Measurements from ENCODE around the gene TXNDC11. TPM values are rescaled to one million over a fixed set of nuclear protein-coding genes. Genes with fewer than 3 reads are reported as not detected.

Gene TXNDC11
- total RNA-seq, 1 experiment from 2014 or later = 51.3 TPM

GRCh38 chr16:11687601-11688519 lies 54.8 kb downstream of the TXNDC11 start:
- BruUV-seq (replicated peaks) = no TSS peak

DNA sequence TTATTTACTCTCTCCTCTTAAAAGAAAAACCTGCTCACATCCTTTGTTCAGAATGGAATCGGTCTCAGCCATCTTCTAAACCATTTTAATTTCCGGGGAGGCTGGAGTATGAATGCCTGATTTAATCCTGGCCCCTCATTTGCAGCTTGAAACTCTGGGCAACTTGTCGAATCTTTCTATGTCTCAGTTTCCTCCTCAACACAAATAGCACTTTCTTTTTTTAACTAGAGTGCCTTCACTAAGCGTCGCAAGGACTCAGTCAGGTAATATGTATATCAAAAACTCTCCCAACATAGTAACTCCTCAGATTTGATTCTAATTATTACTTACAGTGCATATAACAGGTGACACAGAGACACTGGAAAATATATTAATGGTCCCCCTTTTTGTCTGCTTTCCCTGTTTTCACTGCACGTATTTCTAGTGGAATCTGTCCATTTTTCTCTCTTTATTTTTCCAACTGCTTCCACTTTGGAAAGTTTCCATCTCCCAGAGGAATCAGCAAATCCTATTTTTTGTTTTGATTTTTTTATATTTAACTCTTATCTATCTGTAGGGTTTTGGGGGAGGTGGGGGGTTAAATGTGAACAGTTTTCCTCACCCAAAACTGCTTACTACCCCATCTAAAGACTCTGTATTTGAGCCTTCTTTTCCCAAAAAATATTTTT lies 55.8 kb downstream of the TXNDC11 start:
- no peaks in the 10 kb centered on the region for H3K27me3 Mint-ChIP-seq (ENCODE audit: unreplicated experiment)
- DNase-seq = no peak
- intact Hi-C loops (cut with micrococcal nuclease; ENCODE audit: unreplicated experiment) = no loop called here
- H3K4me1 Mint-ChIP-seq (ENCODE audit: low read depth, unreplicated experiment) = peaks cover 18% of the 10 kb centered on the region
- CTCF ChIA-PET = no interaction called here
- no peaks in the 10 kb centered on the region for H3K9me3 Mint-ChIP-seq (ENCODE audit: low read depth, unreplicated experiment)
- no TSS peak for BruUV-seq (replicated peaks)
- H3K36me3 Mint-ChIP-seq (ENCODE audit: insufficient read depth, unreplicated experiment) = peaks cover 75% of the 10 kb centered on the region
- H3K27ac Mint-ChIP-seq (ENCODE audit: unreplicated experiment) = no peak overlapping the region
- no peak overlapping the region for H3K4me3 Mint-ChIP-seq (ENCODE audit: low read depth, unreplicated experiment)
- TF ChIP-seq, protein P1, sequence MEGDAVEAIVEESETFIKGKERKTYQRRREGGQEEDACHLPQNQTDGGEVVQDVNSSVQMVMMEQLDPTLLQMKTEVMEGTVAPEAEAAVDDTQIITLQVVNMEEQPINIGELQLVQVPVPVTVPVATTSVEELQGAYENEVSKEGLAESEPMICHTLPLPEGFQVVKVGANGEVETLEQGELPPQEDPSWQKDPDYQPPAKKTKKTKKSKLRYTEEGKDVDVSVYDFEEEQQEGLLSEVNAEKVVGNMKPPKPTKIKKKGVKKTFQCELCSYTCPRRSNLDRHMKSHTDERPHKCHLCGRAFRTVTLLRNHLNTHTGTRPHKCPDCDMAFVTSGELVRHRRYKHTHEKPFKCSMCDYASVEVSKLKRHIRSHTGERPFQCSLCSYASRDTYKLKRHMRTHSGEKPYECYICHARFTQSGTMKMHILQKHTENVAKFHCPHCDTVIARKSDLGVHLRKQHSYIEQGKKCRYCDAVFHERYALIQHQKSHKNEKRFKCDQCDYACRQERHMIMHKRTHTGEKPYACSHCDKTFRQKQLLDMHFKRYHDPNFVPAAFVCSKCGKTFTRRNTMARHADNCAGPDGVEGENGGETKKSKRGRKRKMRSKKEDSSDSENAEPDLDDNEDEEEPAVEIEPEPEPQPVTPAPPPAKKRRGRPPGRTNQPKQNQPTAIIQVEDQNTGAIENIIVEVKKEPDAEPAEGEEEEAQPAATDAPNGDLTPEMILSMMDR (IDR thresholded peaks at IDR 0.05; ENCODE audit: unreplicated experiment) = no peak

More at GRCh38 chr16:11687601-11688519, 54.8 kb downstream of the TXNDC11 start:
- CTCF ChIA-PET = interaction anchor here (0.6 kb wide), 1 partner anchor 111 kb away, joined by 6 read pairs; no protein-coding TSS in a partner anchor
- Mint-ChIP-seq H3K27ac (ENCODE audit: unreplicated experiment) (no peak overlapping the region), H3K36me3 (ENCODE audit: insufficient read depth, unreplicated experiment) (peaks cover 81% of the 10 kb centered on the region), H3K4me3 (ENCODE audit: low read depth, unreplicated experiment) (no peak overlapping the region), H3K9me3 (ENCODE audit: low read depth, unreplicated experiment) (no peaks in the 10 kb centered on the region), H3K27me3 (ENCODE audit: unreplicated experiment) (no peaks in the 10 kb centered on the region), H3K4me1 (ENCODE audit: low read depth, unreplicated experiment) (peaks cover 17% of the 10 kb centered on the region)
- TF ChIP-seq, protein P1 (IDR thresholded peaks at IDR 0.05; ENCODE audit: unreplicated experiment) = no peak
- DNase-seq = no peak
- intact Hi-C loops (cut with micrococcal nuclease; ENCODE audit: unreplicated experiment) = no loop called here

- DNase-seq = no peak
- intact Hi-C loops (cut with micrococcal nuclease; ENCODE audit: unreplicated experiment) = no loop called here
- Mint-ChIP-seq H3K27me3 (ENCODE audit: unreplicated experiment) (no peaks in the 10 kb centered on the region), H3K36me3 (ENCODE audit: insufficient read depth, unreplicated experiment) (peaks cover 67% of the 10 kb centered on the region), H3K4me1 (ENCODE audit: low read depth, unreplicated experiment) (peaks cover 24% of the 10 kb centered on the region), H3K4me3 (ENCODE audit: low read depth, unreplicated experiment) (no peak overlapping the region), H3K9me3 (ENCODE audit: low read depth, unreplicated experiment) (no peaks in the 10 kb centered on the region), H3K27ac (ENCODE audit: unreplicated experiment) (no peak overlapping the region)
- CTCF ChIA-PET = interaction anchor here (0.7 to 0.9 kb wide), 2 partner anchors 10 to 40 kb away, joined by 3 read pairs; no protein-coding TSS in a partner anchor
- no TSS peak for BruUV-seq (replicated peaks)
- TF ChIP-seq, protein P1 (IDR thresholded peaks at IDR 0.05; ENCODE audit: unreplicated experiment) = no peak
These were observed 56.6 kb downstream of the TXNDC11 start for GRCh38 chr16:11685844-11686618.
